H1 (cell line): ENCODE results near the gene RPTOR. TPM values are rescaled to one million over a fixed set of nuclear protein-coding genes. Genes with fewer than 3 reads are reported as not detected.

Source experiments
- CTCF ChIA-PET: fragments of 300-600 bp; sonication (Branson Sonifier 250); formaldehyde crosslinking; loops from one replicate; lab custom pipeline; 2021; ENCODE audit not compliant: partially characterized antibody; lab: Charles Lee
- POLR2A ChIA-PET: fragments of 300-600 bp; sonication (Branson Sonifier 250); formaldehyde crosslinking; loops from one replicate; lab custom pipeline; 2021; ENCODE audit warnings: inconsistent platforms; ENCODE audit not compliant: partially characterized antibody; lab: Charles Lee
- DNase-seq, 2 experiments: peaks; one replicate each; pipeline versions ENCODE4 v3.0.0 to v3.0.0-alpha.2; 2010 to 2022; ENCODE audit warnings: low spot score in 2 of 2, low read depth in 1 of 2, mixed read lengths in 1 of 2
- FAIRE-seq: peaks from 2 replicates; lab custom pipeline; 2011; peaks lifted over from hg19 to GRCh38; lab: Jason Lieb, UNC
- H2AFZ ChIP-seq: 2 replicates; pipeline ENCODE4 v1.8.1; 2012; ENCODE audit warnings: low read length, inconsistent platforms
- H2AK5ac ChIP-seq: 2 replicates; pipeline ENCODE4 v1.6.1; 2013; ENCODE audit warnings: low read depth, low read length
- H2BK120ac ChIP-seq: replicated peaks from 2 replicates; pipeline ENCODE3; 2013; ENCODE audit warnings: low read depth, low read length, inconsistent platforms
- H2BK12ac ChIP-seq: 2 replicates; pipeline ENCODE4 v1.6.1; 2013; ENCODE audit warnings: low read depth, low read length
- H2BK15ac ChIP-seq: 2 replicates; pipeline ENCODE4 v1.6.1; 2013; ENCODE audit warnings: low read length
- H2BK20ac ChIP-seq: 2 replicates; pipeline ENCODE4 v1.6.1; 2013; ENCODE audit warnings: low read length
- H2BK5ac ChIP-seq: 2 replicates; pipeline ENCODE4 v1.6.1; 2013; ENCODE audit warnings: low read depth, low read length
- H3K14ac ChIP-seq: 2 replicates; pipeline ENCODE4 v1.6.1; 2013; ENCODE audit warnings: inconsistent platforms; ENCODE audit not compliant: insufficient read length
- H3K18ac ChIP-seq: 2 replicates; pipeline ENCODE4 v1.6.1; 2013; ENCODE audit warnings: low read length; ENCODE audit errors: extremely low read depth
- H3K23ac ChIP-seq: 2 replicates; pipeline ENCODE4 v1.6.1; 2013; ENCODE audit warnings: inconsistent platforms; ENCODE audit not compliant: insufficient read length
- H3K23me2 ChIP-seq: 2 replicates; pipeline ENCODE4 v1.6.1; 2013; ENCODE audit warnings: low read depth, low read length
- H3K27ac ChIP-seq: 2 replicates; pipeline ENCODE4 v1.6.1; 2011; ENCODE audit warnings: low read depth, low read length, inconsistent platforms
- H3K27me3 ChIP-seq, 4 experiments: replicated peaks in 1 of 4; 1 replicate in 1 of 4; 2 replicates in 3 of 4; pipeline versions ENCODE4 v1.6.1 to v1.8.1; 2011 to 2013; ENCODE audit warnings: low read length in 3 of 4, mild to moderate bottlenecking in 3 of 4, inconsistent platforms in 2 of 4, mixed read lengths in 2 of 4, moderate library complexity in 1 of 4; ENCODE audit not compliant: control insufficient read depth in 3 of 4, insufficient read depth in 3 of 4; ENCODE audit errors: extremely low read depth in 1 of 4
- H3K36me3 ChIP-seq, 4 experiments: 2 replicates each; pipeline versions ENCODE4 v1.6.1 to v1.8.1; 2011 to 2013; ENCODE audit warnings: mild to moderate bottlenecking in 4 of 4, low read length in 3 of 4, moderate library complexity in 2 of 4, control low read depth in 1 of 4, inconsistent platforms in 1 of 4; ENCODE audit not compliant: insufficient read depth in 4 of 4, control insufficient read depth in 2 of 4
- H3K4ac ChIP-seq: replicated peaks from 2 replicates; pipeline ENCODE3; 2013; ENCODE audit warnings: low read length, low read depth, mixed read lengths, inconsistent platforms; ENCODE audit not compliant: insufficient read length
- H3K4me1 ChIP-seq, 4 experiments: replicated peaks in 1 of 4; 1 replicate in 1 of 4; 2 replicates in 3 of 4; pipeline versions ENCODE4 v1.6.1 to v1.8.1; 2011 to 2013; ENCODE audit warnings: low read length in 3 of 4, inconsistent platforms in 2 of 4, mixed read lengths in 1 of 4; ENCODE audit not compliant: insufficient read depth in 4 of 4, control insufficient read depth in 3 of 4
- H3K4me2 ChIP-seq, 2 experiments: 2 replicates each; pipeline versions ENCODE4 v1.6.1 to v1.8.1; 2011 to 2013; ENCODE audit warnings: low read depth in 2 of 2, low read length in 2 of 2, control low read depth in 1 of 2, inconsistent platforms in 1 of 2, mild to moderate bottlenecking in 1 of 2; ENCODE audit not compliant: insufficient read depth in 1 of 2
- H3K4me3 ChIP-seq, 4 experiments: fragments of 200-600, 300-600 bp in 1 of 4; sonication (generic), shearing (Covaris generic), sonication (Bioruptor Twin) in 1 of 4; 2 replicates each; pipeline versions ENCODE4 v1.5.1 to v1.8.1; 2011 to 2016; ENCODE audit warnings: low read length in 4 of 4, low read depth in 3 of 4, control low read depth in 2 of 4, inconsistent platforms in 2 of 4, mild to moderate bottlenecking in 2 of 4, mixed read lengths in 1 of 4, moderate library complexity in 1 of 4; ENCODE audit not compliant: insufficient read depth in 2 of 4; ENCODE audit errors: extremely low read depth in 1 of 4
- H3K56ac ChIP-seq: replicated peaks from 2 replicates; pipeline ENCODE3; 2013; ENCODE audit warnings: low read depth, mild to moderate bottlenecking, mixed read lengths, low read length, inconsistent platforms; ENCODE audit not compliant: insufficient read length
- H3K79me1 ChIP-seq: 2 replicates; pipeline ENCODE4 v1.6.1; 2013; ENCODE audit warnings: low read depth, low read length, control low read depth
- H3K79me2 ChIP-seq, 2 experiments: 2 replicates each; pipeline versions ENCODE4 v1.6.1 to v1.8.1; 2012 to 2013; ENCODE audit warnings: low read length in 2 of 2, mild to moderate bottlenecking in 2 of 2, inconsistent platforms in 1 of 2; ENCODE audit not compliant: insufficient read depth in 2 of 2, control insufficient read depth in 1 of 2
- H3K9ac ChIP-seq, 4 experiments: replicated peaks in 1 of 4; 1 replicate in 1 of 4; 2 replicates in 3 of 4; pipeline versions ENCODE4 v1.6.1 to v1.8.1; 2011 to 2013; ENCODE audit warnings: low read depth in 3 of 4, low read length in 3 of 4, control low read depth in 2 of 4, mild to moderate bottlenecking in 2 of 4, moderate library complexity in 2 of 4, inconsistent platforms in 1 of 4; ENCODE audit errors: extremely low read depth in 1 of 4
- H3K9me3 ChIP-seq, 2 experiments: 2 replicates each; pipeline versions ENCODE4 v1.6.1 to v1.8.1; 2012 to 2013; ENCODE audit warnings: mild to moderate bottlenecking in 2 of 2, moderate library complexity in 2 of 2, control low read depth in 1 of 2, inconsistent platforms in 1 of 2, low read depth in 1 of 2, low read length in 1 of 2, mixed read lengths in 1 of 2; ENCODE audit not compliant: insufficient read depth in 2 of 2
- H4K20me1 ChIP-seq, 2 experiments: replicated peaks in 1 of 2; 2 replicates each; pipeline versions ENCODE3 to v1.8.1; 2011 to 2013; ENCODE audit warnings: inconsistent platforms in 2 of 2, low read length in 2 of 2, mild to moderate bottlenecking in 1 of 2; ENCODE audit not compliant: insufficient read depth in 2 of 2, control insufficient read depth in 1 of 2
- H4K5ac ChIP-seq: 2 replicates; pipeline ENCODE4 v1.6.1; 2013; ENCODE audit warnings: low read length, low read depth, mixed read lengths, inconsistent platforms; ENCODE audit not compliant: insufficient read length
- H4K8ac ChIP-seq: 2 replicates; pipeline ENCODE4 v1.8.0; 2013; ENCODE audit warnings: mild to moderate bottlenecking, moderate library complexity, low read length, inconsistent platforms; ENCODE audit not compliant: insufficient read depth; ENCODE audit errors: extremely low read depth
- H4K91ac ChIP-seq: replicated peaks from 2 replicates; pipeline ENCODE3; 2013; ENCODE audit warnings: low read length, mixed read lengths, inconsistent platforms; ENCODE audit not compliant: insufficient read length
- FOSL1 ChIP-seq: IDR thresholded peaks from 2 replicates; pipeline ENCODE4 v1.6.1; 2011; ENCODE audit warnings: mild to moderate bottlenecking, low read depth, low read length, moderate library complexity; ENCODE audit not compliant: insufficient read depth
- GTF2F1 ChIP-seq: IDR thresholded peaks from 2 replicates; pipeline ENCODE4 v1.6.1; 2012; ENCODE audit warnings: low read depth, low read length, improper control_type of control experiment, borderline replicate concordance
- TBP ChIP-seq: IDR thresholded peaks from 2 replicates; pipeline ENCODE4 v1.6.1; 2011; ENCODE audit warnings: low read depth, low read length, improper control_type of control experiment
- WGBS, 2 experiments: shearing (Covaris generic) in 1 of 2; methylation state at CpG; one replicate each; pipeline versions ENCODE4 v1.1.6 to v1.1.7; 2013 to 2015; ENCODE audit warnings: low lambda C conversion rate in 2 of 2, mixed read lengths in 2 of 2, inconsistent platforms in 1 of 2, low coverage in 1 of 2, missing lambda C conversion rate in 1 of 2; ENCODE audit not compliant: insufficient replicate concordance in 2 of 2, insufficient coverage in 1 of 2, insufficient read length in 1 of 2; ENCODE audit errors: extremely low coverage in 1 of 2, missing lambda C conversion rate in 1 of 2; 5-methylcytosine and 5-hydroxymethylcytosine counted together
- polyA plus RNA-seq, 7 experiments: library from polyadenylated mRNA; depleted of rRNA in 3 of 7; stranded (reverse) in 5 of 7; unstranded in 2 of 7; fragments of >200 nt in 5 of 7; fragments of 200-250 nt in 2 of 7; gene quantifications; 1 replicate in 5 of 7; 2 replicates in 1 of 7; 4 replicates in 1 of 7; pipeline versions ENCODE4 v1.2.1 to v1.2.3, GENCODE V29; 2011 to 2013; ENCODE audit warnings: missing spikeins in 2 of 7, mixed read lengths in 2 of 7
- total RNA-seq: library from RNA; stranded (reverse); fragmentation: NEBNext Ultra II Directional; extraction: Animal tissue kit (Norgen Biotek cat#: 25700); gene quantifications from 2 replicates; pipeline ENCODE4 v1.2.1, GENCODE V29; 2021

The RPTOR gene
- total and polyA plus RNA-seq, 2 of the 8 experiments (the other 6 are each of a cell fraction or from before 2014, with no cell fraction given), result 6.9 to 28.7 TPM

- Histone ChIP-seq H2AK5ac (no peak overlapping the region), H3K23me2 (no peaks in the 10 kb centered on the region), H2BK120ac (no peak overlapping the region), H3K4ac (no peak overlapping the region), H3K23ac (no peak overlapping the region), H3K27ac (no peak overlapping the region), H4K8ac (no peak overlapping the region), H3K18ac (no peak overlapping the region), H3K9me3 (0 out of 4 replicates have a peak, but pooled peaks cover 0 to 2% of the 10 kb centered on the region in 2 experiments), H4K91ac (no peak overlapping the region), H3K56ac (no peak overlapping the region), H2BK20ac (no peak overlapping the region), H2BK5ac (no peak overlapping the region), H3K36me3 (no peaks in the 10 kb centered on the region), H3K79me2 (peaks cover 0 to 56% of the 10 kb centered on the region in 2 experiments; a peak in 2 of 4 replicates), H2BK12ac (no peak overlapping the region), H2AFZ (no peak overlapping the region), H3K9ac (no peak overlapping the region), H2BK15ac (no peak overlapping the region), H3K4me1 (peaks cover 0 to 10% (median 5%) of the 10 kb centered on the region in 4 experiments; a peak in 6 of 7 replicates), H3K4me3 (no peak overlapping the region), H3K27me3 (no peaks in the 10 kb centered on the region), H3K79me1 (peaks cover 15% of the 10 kb centered on the region), H3K14ac (no peak overlapping the region), H3K4me2 (no peak overlapping the region), H4K20me1 (peaks cover 0 to 16% of the 10 kb centered on the region in 2 experiments), H4K5ac (no peak overlapping the region)
- FAIRE-seq (no peak), DNase-seq (no peak)
- TF ChIP-seq FOSL1, result no peak
- no peak for TF ChIP-seq GTF2F1
- no peak for TF ChIP-seq TBP
- ChIA-PET CTCF (interaction anchor here (1.0 to 1.3 kb wide), 2 partner anchors 22 to 198 kb away, joined by 3 read pairs; no protein-coding TSS in a partner anchor), POLR2A (no interaction called here)
- WGBS, 2 experiments, result 96% methylated on average over 3 of the region's 3 CpGs; no CpG with 5 or more reads in 1 of the 2 experiments
Observed at GRCh38 chr17:80652756-80653330, 108.2 kb downstream of the RPTOR start.
